Pancreas (tissue), 10 donors: ENCODE results near the gene SNX21. TPM values are rescaled to one million over a fixed set of nuclear protein-coding genes. Genes with fewer than 3 reads are reported as not detected.

Experiments
- ATAC-seq, 4 donors: fragments of 200-7000 bp; cut with Tn5 transposase; one replicate each; pipeline versions ENCODE4 v1.8.0 to v1.9.1; 2020; ENCODE audit warnings: mild to moderate bottlenecking in 4 of 4, moderate library complexity in 4 of 4
- DNase-seq, 6 donors: peaks; one replicate each; pipeline ENCODE4 v3.0.0-alpha.2; 2020
- FAIRE-seq: peaks from 2 replicates; lab custom pipeline; 2012; peaks lifted over from hg19 to GRCh38; lab: Jason Lieb, UNC
- H3K27ac ChIP-seq, 4 donors: fragments of 200-600 bp; sonication (generic); 1 replicate in 3 of 4; 2 replicates in 1 of 4; pipeline versions ENCODE4 v1.5.0 to v1.8.0; 2020
- H3K27me3 ChIP-seq, 4 donors: fragments of 200-600 bp; one replicate each; pipeline ENCODE4 v1.8.0; 2021
- H3K36me3 ChIP-seq, 3 donors: fragments of 200-600 bp; sonication (generic) in 1 of 3; one replicate each; pipeline versions ENCODE4 v1.5.0 to v1.8.0; 2020 to 2021
- H3K4me1 ChIP-seq, 3 donors: fragments of 200-600 bp; one replicate each; pipeline ENCODE4 v1.8.0; 2021
- H3K4me3 ChIP-seq, 4 donors: fragments of 200-600 bp; sonication (generic) in 2 of 4; one replicate each; pipeline versions ENCODE4 v1.5.0 to v1.8.0; 2020 to 2021
- H3K9me3 ChIP-seq, 4 donors: fragments of 200-600 bp; one replicate each; pipeline ENCODE4 v1.8.0; 2021
- CTCF ChIP-seq, 4 donors: fragments of 200-600 bp; sonication (generic) in 3 of 4; IDR thresholded peaks; one replicate each; pipeline versions ENCODE4 v1.5.0 to v1.8.0; 2021; ENCODE audit warnings: antibody characterized with exemption in 4 of 4
- WGBS, 2 donors: extraction: QIAGEN DNeasy Blood & Tissue Kit; methylation state at CpG; one replicate each; pipeline ENCODE4 v1.1.7; 2013; 5-methylcytosine and 5-hydroxymethylcytosine counted together
- intact Hi-C, 3 donors: fragments of 100-400 bp; cut with DNase I; formaldehyde crosslinking; loops; one replicate each; pipeline versions ENCODE4 v1.11.1 to v1.14.2; 2022
- polyA plus RNA-seq, 2 donors: library from polyadenylated mRNA; stranded (reverse); fragments of 200-250 nt; gene quantifications; one replicate each; pipeline ENCODE4 v1.2.3, GENCODE V29; 2013
- total RNA-seq, 6 donors: library from RNA; stranded (reverse); fragmentation: NEBNext Ultra II Directional in 4 of 6; extraction: Animal tissue kit (Norgen Biotek cat#: 25700) in 4 of 6; gene quantifications; one replicate each; pipeline versions ENCODE4 v1.2.1 to v1.2.4, GENCODE V29; 2021 to 2023
- donor health status: healthy with polysubstance abuse.
- donor health status: DM: no; HTN: no; CAD: no; lungs with moderate emphysema.
- donor health status: DM: no; HTN: no; CAD: no.
- donor health status: control.
- donor health status: control.
- donor health status: Bipolar disorder and iron deficiency.
- donor health status: DM: yes; HTN: yes; CAD: no.
- donor health status: DM: no; HTN: no; CAD: no.
- donor health status: DM: no; HTN: no; CAD: no.
- donor health status: DM: yes; HTN: yes; CAD: no.

SNX21 gene
- total and polyA plus RNA-seq, 8 donors: 4.6 to 22.6 (median 6.7) TPM

- peaks cover 0 to 15% (median 3%) of the 10 kb centered on the region in 3 donors for H3K36me3 ChIP-seq
- 96 to 97% methylated on average over 2 of the region's 2 CpGs for WGBS, 2 donors
- intact Hi-C loops: no loop called here
Observed at GRCh38 chr20:45850238-45850637, 16.6 kb downstream of the SNX21 start.

GRCh38 chr20:45850926-45851325 is 17.3 kb downstream of the SNX21 start:
- Histone ChIP-seq H3K36me3 (peaks cover 0 to 10% (median 3%) of the 10 kb centered on the region in 3 donors), H3K4me3 (no peak overlapping the region), H3K9me3 (no peaks in the 10 kb centered on the region), H3K4me1 (peaks cover 7 to 10% (median 8%) of the 10 kb centered on the region in 3 donors), H3K27ac (no peak overlapping the region), H3K27me3 (no peaks in the 10 kb centered on the region)
- ATAC-seq (no peak), FAIRE-seq (no peak), DNase-seq (no peak)
- intact Hi-C loops: no loop called here
- no peak for TF ChIP-seq CTCF (IDR thresholded peaks at IDR 0.05)
- 29 to 51% methylated on average over 1 of the region's 1 CpG for WGBS, 2 donors

More at GRCh38 chr20:45850238-45850637, 16.6 kb downstream of the SNX21 start:
- no peaks in the 10 kb centered on the region for H3K9me3 ChIP-seq
- no peak overlapping the region for H3K4me3 ChIP-seq
- no peak overlapping the region for H3K27ac ChIP-seq
- DNase-seq: no peak
- ATAC-seq: no peak
- no peaks in the 10 kb centered on the region for H3K27me3 ChIP-seq
- no peak for FAIRE-seq
- peaks cover 0 to 3% (median under 1%) of the 10 kb centered on the region in 3 donors for H3K4me1 ChIP-seq
- TF ChIP-seq CTCF (IDR thresholded peaks at IDR 0.05): no peak

- ATAC-seq (no peak), DNase-seq (no peak), FAIRE-seq (no peak)
- TF ChIP-seq CTCF (IDR thresholded peaks at IDR 0.05): no peak
- Histone ChIP-seq H3K27ac (no peak overlapping the region), H3K4me3 (no peak overlapping the region), H3K9me3 (no peaks in the 10 kb centered on the region), H3K4me1 (peaks cover 13% of the 10 kb centered on the region in 3 donors), H3K27me3 (no peaks in the 10 kb centered on the region), H3K36me3 (peaks cover 0 to 9% (median 3%) of the 10 kb centered on the region in 3 donors)
- intact Hi-C loops: no loop called here
Observed at GRCh38 chr20:45851501-45851900, 17.9 kb downstream of the SNX21 start.

- no peaks in the 10 kb centered on the region for H3K27me3 ChIP-seq
- H3K36me3 ChIP-seq: peaks cover 0 to 3% (median 1%) of the 10 kb centered on the region in 3 donors
- H3K27ac ChIP-seq: no peak overlapping the region
- peaks cover 13 to 14% (median 13%) of the 10 kb centered on the region in 3 donors for H3K4me1 ChIP-seq
- FAIRE-seq: no peak
- H3K4me3 ChIP-seq: no peak overlapping the region
- TF ChIP-seq CTCF (IDR thresholded peaks at IDR 0.05): no peak
- intact Hi-C loops: no loop called here
- WGBS, 2 donors: 96 to 99% methylated on average over 6 of the region's 6 CpGs
- no peaks in the 10 kb centered on the region for H3K9me3 ChIP-seq
- ATAC-seq: no peak
- DNase-seq: no peak
Observed at GRCh38 chr20:45852326-45852725, 18.7 kb downstream of the SNX21 start.

DNA sequence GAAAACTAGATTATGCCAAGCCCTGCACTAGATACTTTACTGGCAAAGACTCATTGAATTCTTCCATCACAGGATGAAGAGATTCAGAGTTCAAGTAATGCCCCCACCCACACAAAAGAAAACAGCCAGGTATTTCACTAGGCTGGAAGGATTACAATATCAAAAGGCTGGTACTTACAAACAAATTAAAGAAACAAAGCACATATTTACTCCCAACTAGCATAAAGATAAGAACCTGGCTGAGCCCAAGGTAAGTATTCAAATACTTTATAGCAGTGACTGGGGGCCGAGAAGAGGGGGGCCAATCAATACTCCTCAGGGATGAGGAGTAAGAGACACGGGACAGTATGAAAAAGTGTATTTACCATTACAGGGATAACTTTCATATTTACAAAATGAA is 19.9 kb downstream of the SNX21 start:
- no peaks in the 10 kb centered on the region for H3K36me3 ChIP-seq
- intact Hi-C loops: no loop called here
- no peak for FAIRE-seq

More for the DNA sequence above, 19.9 kb downstream of the SNX21 start:
- DNase-seq: no peak
- Histone ChIP-seq H3K27me3 (no peaks in the 10 kb centered on the region), H3K27ac (no peak overlapping the region), H3K4me3 (no peak overlapping the region), H3K9me3 (no peaks in the 10 kb centered on the region), H3K4me1 (peaks cover 13 to 21% (median 14%) of the 10 kb centered on the region in 3 donors)
- TF ChIP-seq CTCF (IDR thresholded peaks at IDR 0.05): no peak
- ATAC-seq: no peak
- 31 to 32% methylated on average over 2 of the region's 2 CpGs for WGBS, 2 donors
